ENCODE data around the gene CPNE5.

GRCh38 chr6:36843170-36843569, 3.9 kb upstream of the CPNE5 start:
- TF ChIP-seq CTCF (IDR thresholded peaks at IDR 0.05) = no peak
- TF ChIP-seq POLR2AphosphoS5 (IDR thresholded peaks at IDR 0.05) = no peak
- TF ChIP-seq POLR2A (IDR thresholded peaks at IDR 0.05) = no peak
- TF ChIP-seq EP300 (IDR thresholded peaks at IDR 0.05) = no peak

All from stomach (tissue), 4 donors.